HG02981 (cell line): Measurements from ENCODE around the gene EHD1.

Experiments used
- ATAC-seq: cut with Tn5 transposase; IDR thresholded peaks from one replicate; pipeline ENCODE4 v1.9.1; 2021; ENCODE audit warnings: mild to moderate bottlenecking, moderate library complexity; ENCODE audit not compliant: unreplicated experiment

The EHD1 gene

DNA sequence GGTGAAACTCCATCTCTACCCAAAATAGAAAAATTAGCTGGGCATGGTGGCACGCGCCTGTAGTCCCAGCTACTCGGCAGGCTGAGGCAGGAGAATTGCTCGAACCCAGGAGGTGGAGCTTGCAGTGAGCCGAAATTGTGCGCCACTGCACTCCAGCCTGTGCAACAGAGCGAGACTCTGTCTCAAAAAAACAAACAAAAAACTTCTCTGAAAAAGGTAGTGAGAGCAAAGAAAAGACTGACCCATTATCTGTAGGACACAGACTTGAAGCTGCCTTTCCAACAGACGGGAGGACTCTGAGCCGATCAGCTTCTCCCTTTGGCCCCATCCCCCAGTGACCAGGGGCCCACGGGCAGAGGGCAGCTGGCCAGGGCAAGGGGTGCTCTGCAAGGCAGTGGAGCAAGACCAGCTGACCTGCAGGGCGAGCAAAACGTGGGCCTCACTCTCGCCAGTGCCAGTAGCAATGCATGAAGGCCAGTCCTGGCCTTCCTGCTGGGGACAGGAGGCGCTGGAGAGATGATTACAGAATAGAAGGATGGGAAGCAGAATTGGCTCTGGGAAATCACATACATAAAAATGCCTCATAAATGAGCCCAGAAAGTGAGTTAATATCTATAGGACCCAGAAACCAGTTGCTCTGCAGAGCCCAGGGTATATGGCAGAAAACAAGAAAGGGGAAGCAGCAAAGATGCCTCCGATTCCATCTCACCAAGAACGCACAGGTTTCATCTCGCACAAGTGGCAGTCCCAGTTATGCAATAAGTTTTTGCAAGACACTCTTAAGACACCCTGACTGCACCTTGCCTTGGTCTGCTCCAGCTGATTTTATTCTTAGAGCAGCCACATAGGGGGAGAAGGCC lies 2.8 kb downstream of the EHD1 start:
- ATAC-seq = no peak

DNA sequence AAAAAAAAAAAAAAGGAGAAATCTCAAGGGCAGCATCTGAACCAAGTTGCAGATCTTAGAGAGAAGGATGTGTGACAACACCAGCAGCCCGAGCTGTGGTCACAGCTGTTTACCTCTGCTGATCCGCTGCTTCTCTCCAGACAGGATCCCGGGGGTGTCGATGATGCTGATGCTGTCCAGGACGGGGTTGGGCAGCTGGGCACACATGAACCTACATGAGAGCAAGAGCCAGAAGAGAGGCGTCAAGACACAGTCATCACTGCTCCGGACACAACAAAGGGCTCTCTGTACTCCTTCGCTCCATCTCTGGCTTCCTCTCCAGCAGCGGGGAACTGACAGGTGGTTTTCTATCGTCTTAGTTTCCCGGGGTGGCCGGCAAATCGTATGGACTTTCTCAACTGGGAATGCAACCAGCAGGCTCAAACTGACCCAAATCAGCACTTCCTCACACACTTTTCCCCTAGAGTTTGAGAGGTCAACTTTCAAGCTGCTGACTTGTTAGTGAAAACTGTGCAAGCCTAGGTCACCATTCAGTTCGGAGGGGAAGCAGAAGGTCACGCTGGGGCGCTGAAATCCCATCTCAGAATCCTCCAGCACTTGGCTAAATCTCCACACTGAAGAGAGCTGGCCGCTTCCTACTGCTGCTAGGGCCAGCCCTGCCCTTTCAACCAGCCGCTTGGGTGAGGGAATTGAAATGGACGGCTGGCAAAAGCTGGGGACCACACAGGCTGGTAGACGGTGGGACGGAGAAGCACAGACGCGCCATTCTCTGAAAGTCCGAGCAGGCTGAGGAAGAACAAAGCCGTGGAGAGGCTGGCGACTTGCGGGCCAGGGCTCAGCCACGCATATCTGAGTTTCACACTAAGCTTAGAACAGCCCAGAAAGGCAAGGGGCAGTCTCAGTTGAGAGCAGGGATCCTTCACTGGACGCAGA lies 3.8 kb downstream of the EHD1 start:
- ATAC-seq = no peak

DNA sequence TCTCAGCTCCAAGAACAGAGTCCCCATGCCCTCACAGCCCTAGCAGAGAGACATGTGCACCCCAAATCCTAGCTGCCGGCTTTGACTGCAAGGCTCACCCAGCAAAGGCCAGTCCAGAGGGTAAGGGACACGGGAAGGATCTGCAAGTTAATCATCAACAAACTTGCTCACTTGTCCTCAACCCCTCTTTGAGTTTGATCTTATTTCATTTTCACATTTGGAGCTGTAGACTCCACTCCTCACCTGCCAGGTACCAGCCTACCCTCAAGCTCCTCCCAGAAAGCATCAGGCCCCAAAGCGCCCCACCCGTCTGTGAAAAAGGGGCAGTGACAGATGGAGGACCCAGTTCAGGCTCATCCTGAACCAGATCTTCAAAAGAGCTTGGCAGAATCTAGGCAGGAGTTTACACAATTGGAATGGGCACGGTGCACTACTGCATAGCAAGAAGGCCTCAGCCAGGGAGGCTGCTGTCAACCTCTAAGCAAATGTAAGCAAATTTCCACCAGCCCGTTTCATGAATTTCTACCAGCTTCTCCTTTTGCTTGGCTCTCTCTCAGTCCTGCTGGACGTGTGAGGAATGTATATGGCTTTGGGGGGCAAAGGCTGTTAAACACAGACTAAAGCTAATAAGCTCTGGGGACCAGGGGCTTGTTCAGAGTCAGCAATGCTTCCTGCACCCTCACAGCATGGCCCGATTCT lies 5.5 kb downstream of the EHD1 start:
- no peak for ATAC-seq

DNA sequence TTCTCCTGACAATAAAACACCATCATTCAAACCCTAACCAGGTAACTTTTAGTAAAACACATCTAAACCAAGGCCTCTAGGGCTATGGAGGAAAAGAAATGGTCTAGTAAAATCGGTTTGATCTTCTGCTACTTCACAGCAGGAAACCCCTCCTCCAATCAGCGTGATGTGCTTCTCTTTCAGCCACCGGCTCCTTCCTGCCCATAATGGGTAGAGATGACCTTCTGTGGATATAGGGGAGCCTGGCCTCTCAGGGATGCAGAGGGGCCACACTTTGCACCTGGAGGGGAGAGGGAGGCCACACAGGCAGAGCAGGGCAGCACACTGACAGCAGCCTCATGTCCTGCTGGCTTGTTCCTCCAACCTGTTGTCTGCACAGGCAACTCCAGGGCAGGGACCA lies 6.9 kb downstream of the EHD1 start:
- no peak for ATAC-seq

DNA sequence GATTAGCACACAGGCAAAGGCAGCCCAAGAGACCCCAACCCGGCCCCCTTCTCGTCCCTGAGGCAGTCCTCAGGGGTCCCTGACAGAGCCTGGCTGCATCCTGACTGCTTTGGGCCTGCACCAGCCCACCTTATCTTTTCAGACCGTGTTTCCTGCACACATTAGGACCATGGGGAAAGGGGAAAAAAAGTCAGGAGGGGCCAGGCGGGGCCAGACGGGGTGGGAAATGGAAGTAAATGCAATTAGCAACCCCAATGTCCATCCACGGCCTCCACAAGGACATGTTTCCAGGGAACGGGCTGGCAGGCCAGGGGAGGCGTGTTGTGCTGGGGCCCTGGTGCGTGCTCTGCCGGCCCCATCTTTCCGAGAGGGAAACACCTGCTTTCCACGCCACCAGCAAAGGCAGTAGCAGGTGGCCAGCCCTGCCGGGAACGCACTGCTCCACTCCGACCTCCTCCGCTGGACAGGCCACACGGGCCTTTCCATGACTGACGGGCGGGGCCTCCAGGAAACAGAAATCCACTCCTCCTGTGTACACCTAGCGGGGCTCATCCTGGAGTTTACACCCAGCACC lies 7.4 kb downstream of the EHD1 start:
- ATAC-seq = no peak

DNA sequence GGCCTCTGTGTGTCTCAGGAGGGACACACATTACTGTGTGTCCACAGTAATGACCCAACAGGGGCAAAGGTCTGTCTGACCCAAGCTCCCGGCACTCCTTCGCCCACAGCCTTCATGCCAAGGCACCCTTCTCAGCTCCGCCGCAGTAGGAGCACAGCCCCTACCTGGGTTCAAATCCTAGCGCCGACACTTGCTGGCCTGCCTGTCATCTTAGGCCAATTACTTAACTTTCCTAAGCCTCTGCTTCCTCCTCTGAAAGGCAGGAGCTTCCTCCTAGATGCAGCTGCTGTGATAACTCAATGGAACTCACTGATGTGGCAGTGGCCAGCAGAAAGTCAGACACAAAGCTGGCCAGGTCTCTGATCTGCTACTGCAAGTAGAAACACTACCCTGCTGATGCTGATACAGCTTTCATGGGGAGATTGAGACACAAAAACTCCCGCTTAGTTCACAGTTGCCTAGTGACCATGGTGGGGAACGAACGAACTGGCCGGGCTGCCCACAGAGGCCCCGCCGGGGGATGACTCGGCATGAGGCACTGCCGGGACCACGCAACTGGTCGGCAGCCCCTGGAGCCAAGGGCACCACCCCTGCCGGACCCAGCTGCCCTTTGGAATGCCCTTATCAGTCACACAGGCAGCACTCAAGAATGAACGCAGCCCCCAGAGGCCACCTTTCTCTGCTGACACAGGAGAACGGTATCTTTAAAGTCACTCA lies 8.1 kb downstream of the EHD1 start:
- ATAC-seq = no peak

DNA sequence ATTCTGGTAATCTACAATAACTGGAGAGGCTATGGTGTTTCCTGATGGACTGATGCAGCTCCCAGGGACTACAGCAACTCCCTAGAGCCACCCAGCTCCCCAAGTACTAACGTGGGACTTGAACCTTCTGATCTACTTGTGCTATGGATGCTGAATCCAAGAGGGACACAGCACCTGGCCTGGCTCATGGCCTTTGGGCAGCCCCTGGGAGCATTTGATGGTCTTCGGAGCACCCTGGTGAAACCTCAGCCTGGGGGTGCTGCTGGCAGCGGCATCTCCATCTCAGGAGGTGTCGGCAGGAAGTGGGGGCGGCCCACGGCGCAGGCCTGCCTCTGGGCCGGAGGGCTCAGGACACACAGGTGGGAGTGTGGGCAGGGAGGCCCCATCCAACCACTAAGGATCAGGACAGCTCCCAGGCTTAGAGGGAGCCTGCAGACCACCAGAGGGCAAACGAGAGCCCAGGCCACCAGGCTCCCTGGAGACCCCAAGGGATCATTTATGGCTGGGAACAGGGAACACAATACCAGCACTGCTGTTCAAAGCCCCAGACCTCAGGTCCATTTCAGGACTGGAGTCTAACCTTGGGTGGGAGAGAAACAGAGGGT lies 8.7 kb downstream of the EHD1 start:
- ATAC-seq = no peak

DNA sequence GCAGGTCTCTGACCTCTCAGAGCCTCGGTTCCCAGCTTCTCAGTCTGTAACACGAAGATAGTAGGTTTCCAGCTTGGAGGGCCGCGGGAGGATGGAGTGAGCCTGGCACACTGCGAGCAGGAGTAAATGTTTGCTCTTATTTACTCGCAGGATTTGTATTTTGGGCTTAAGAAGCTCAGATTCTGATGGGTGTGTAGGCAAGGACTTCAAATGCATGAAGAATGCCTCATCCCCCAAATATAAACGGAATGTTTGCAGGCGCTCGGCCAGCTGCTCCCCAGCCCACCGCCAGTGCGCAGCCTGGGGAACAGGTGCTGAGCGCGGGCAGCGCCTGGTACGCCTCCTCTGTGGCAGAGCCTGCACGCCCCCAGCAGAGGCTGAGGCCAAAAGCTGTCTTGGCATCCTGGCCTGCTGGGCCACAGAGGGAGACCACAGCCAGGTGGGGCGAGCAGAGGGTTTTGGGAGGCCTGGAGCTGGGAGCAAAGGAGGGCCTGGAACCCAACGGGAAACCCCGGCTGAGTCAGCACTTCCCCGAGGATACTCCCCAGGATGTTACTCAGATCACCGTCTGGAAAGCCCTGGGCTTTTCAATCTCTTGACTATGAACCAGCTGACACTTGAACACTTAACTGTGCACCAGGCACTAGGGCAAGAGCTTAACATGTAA lies 9.4 kb downstream of the EHD1 start:
- ATAC-seq = no peak

DNA sequence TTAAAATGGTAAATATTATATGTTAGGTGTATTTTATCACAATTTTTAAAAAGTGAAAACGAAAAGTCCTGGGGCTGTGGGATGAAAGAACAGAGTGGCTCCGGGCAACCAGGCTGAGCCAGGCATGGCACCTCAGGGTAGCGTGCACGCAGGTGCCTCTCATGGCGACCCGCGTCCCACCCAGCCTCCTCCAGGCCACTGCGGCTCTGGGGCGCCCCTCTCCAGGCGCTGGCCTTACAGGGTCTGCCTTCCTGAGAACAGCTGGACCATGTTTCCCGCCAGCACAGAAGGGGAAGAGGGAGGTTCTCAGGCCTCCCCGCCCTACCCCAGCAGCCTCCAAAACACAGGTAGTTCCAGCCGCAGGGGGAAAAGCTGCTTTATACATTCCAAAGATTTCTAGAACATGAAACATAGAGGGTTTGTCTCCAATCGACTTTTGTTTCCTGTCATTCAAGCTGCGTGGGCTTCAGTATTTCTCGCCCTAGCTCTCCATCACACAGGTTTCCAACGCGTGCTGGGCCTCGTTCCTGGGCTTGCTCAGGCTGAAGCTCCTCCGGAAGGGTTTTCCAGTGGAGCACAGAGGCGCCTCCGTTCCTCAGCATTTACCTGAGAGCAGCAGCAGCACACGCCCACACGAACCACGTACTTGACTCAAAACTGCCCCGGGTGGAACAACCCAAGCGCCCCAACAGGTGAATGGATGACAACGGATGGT lies 10.5 kb downstream of the EHD1 start:
- no peak for ATAC-seq

DNA sequence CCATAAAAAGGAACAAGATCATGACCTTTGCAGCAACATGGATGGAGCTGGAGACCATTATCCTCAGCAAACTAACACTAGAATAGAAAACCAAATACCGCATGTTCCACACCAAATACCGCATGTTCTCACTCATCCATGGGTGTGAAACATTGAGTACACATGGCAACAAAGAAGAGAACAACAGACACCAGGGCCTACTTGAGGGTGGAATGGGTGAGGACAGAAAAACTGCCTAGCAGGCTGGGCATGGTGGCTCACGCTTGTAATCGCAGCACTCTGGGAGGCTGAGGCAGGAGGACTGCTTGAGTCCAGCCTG lies 12.3 kb downstream of the EHD1 start:
- no peak for ATAC-seq

DNA sequence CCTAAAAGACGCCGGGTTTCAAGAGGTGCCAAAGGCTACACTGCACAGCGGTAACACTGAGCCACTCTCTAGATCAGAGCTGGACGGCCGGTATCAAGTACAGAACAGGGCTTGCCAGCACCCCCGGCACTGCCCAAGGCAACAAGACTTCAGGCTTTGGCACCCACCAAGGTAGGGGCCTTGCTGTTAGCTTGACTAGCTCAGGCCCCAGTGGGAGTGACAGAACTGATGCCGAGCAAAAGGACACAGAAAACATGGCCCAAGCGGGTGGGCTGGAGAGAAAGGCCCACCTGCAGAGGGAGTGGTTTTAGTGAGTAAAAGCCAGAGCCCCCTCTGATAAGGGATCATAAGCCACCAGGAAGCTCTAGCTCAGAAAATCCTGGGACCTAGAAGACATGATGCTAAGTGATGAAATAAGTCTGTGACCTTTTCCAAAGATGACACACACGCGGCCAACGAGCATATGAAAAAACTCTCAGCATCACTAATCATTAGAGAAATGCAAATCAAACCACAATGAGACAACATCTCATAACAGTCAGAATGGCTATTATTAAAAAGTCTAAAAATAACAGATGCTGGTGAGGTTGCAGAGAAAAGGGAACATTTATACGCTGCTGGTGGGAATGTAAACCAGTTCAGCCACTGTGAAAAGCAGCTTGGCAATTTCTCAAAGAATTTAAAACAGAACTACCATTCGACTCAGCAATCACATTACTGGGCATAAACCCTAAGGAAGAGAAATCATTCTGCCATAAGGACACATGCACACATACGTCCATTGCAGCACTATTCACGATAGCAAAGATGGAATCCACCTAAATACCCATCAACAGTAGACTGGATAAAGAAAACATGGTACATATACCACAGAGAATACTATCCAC lies 12.9 kb downstream of the EHD1 start:
- no peak for ATAC-seq

DNA sequence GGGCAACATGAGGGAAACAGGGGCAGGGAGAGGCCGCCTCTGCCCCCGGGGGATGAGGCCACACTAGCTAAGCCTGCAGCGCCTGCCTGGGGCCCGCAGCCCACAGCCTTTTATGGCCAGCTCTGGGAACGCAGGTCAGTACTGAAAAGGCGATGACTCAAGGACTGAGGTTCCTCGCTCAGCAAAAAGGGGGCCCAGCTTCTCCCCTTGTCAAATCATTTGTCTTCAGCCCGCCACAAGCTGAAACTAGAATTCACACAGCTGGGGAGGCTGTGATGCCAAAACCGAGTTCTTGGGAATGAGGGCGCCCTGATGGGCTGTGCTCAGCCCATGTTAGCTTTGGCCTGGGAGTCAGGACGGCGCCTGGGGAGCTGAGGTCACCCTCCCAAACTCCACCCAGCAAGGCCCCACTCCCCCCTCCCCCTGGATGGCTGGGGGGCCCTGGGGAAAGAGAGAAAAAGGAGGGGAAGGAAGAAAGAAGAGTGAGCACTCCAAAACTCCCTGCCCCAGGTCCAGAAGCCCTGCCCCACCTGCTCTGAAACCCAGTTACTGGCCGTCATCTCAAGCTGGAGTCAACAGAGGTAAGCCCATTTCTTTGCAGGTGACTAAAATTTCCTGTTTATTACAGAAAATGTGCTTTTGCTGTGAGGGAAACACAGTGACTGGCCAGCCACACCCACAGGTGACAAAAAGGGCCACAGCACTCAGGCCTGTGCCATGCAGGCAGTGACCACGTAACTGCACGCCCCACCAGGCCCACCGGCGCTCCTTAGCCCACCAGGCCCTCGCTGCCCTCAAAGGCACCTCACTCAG lies 13.7 kb downstream of the EHD1 start:
- no peak for ATAC-seq

DNA sequence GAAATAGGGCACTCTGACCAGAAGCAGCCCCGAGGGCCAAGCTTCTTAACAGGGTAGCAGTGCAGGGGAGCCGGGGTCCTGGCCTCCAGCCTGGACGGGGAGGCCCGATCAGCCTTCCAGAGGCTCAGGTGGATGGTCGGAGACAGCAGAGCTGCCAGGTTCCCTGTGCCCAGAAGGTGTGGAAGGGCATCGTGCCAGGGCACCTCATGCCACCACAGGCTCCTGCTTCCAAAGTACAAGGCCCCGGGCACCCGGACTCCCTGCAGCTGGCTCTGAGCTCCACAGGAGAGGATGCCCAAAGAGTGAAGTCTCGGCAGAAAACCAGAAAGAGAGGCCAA lies 14.3 kb downstream of the EHD1 start:
- ATAC-seq = no peak

DNA sequence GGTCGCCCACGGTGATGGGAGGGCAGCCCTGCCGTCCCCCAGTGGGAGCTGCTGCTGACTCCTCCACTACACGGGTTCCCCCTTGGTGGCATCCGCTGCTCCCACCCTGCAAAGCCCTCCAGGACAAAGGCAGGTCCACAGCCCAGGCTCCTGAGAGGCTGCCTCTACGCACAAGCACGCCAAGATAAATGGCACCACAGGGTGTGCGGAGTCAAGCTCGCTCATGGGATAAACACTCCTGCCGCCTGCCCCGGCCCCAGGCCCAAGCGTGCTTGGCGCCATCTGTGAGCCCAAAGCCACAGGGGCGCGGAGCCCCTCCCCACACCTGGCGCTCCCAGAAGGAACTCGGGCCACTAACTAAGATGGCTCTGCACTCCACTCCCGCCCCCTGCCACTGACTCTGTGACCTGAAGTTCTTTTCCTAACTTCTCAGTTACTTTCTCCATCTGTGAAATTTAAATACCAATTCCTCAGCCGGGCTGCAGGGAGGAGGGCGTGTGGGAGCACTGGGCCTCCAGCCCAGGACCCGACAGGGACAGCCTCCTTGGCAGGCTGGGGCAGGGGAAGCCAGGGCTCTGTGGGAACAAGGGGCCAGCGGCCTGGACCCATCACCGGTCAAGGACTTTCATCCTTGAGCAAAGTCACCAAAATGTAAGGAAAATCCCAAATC lies 14.9 kb downstream of the EHD1 start:
- no peak for ATAC-seq

DNA sequence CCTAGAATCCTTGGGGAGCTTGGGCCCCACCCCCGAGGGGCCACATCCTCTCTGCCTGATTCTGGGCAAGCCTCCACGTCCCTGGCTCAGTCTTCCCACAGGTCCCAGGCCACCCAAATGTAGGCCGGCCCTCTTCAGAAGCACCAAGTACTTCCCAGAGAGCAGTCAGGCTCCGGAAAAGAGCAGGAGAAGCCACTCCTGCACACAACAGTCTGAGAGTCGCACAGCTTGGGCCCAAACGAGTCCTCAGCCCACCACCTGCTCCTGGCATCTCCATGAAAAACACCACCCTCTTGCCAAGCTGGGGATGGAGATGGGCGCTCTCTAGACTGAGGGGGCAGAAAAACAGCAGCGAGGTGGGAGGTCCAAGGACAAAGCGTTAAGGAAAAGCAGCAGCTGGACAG lies 15.4 kb downstream of the EHD1 start:
- no peak for ATAC-seq

DNA sequence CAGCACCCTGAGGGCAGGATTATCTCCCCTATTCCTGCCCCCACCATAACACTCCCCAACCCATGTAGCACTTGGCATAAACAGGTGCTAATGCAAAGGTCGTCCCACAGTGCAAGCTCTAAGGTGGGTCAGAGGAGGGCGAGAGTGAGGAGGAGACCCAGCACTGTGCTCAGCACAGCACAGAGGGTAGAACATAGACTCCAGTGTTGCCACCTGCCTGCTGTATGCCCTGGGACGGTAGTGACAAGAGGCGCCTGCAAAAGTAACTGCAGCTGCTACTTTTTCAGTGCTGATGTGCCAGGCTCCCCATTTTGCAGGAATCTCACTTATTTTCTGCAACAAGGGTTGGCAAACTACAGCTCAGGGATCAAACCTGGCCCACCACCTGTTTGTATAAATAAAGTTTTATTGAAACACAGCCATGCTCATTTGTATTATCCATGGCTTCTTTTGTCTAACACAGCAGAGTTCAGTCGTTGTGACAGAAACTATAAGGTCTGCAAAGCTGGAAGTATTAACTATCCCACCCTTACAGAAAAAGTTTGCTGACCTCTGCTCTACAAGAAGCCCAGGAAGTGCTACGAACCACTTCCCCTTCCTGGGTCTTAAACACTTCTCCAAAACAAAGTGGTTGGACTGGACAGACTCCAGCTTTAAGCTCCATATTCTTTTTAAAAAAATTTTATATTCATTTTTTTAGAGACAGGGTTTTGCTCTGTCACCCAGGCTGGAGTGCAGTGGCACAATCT lies 17.0 kb downstream of the EHD1 start:
- no peak for ATAC-seq
